GM18498 (cell line): ENCODE data around the gene TRPV4.
"Not testable (repeated sequence)": the region's sequence is repeated elsewhere in the genome, so short reads cannot be mapped to it uniquely, and the experiment has no call there.

Experiments used
- ATAC-seq: cut with Tn5 transposase; IDR thresholded peaks from one replicate; pipeline ENCODE4 v1.9.1; 2021; ENCODE audit warnings: mild to moderate bottlenecking, moderate library complexity; ENCODE audit not compliant: unreplicated experiment

Gene TRPV4

GRCh38 chr12:109861689-109862314, 28.6 kb upstream of the TRPV4 start:
- ATAC-seq: no peak

DNA sequence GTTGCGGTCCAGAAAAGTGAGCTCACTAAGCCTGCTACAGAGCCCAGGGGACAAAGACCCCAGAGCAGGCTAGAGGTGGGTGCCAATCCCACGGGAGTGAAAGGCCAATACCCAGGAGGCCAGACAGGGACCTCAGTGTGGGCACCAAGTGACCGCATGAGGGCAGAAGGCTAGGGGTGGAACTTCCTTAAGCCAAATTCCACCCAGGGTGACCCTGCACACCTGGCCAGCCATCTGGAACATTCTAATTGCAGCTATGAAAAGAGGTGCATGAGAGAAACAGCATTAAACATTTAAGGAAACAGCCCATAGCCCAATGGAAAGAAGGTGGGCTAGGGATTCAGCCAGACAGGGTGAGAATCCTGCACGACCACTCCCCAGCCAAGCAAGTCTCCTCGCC, 27.8 kb upstream of the TRPV4 start:
- no peak for ATAC-seq

- ATAC-seq: no peak
Measured at GRCh38 chr12:109858764-109859163, 25.6 kb upstream of the TRPV4 start.

GRCh38 chr12:109857715-109858114, 24.5 kb upstream of the TRPV4 start:
- no peak for ATAC-seq

DNA sequence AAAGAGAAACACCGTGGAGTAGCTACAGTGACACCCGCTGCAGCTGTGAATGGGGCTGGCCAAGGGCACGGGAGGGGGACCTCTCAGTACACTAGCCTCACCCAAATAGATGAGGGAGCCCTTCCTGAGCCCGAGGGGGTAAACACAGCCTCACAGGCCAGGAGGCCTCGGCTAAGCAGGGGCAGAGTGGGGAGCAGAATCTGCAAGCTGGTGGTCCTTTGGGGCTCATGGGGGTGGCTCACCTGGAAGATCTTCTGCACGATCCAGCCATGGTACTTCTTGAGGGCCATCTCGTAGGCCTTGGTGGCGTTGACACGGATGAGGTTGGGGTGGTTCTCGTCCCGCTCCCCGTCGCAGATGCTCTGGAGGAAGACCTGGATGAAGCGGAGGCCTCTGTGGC, 22.2 kb upstream of the TRPV4 start:
- ATAC-seq: no peak

GRCh38 chr12:109850518-109850917, 17.3 kb upstream of the TRPV4 start:
- not testable (repeated sequence) for ATAC-seq

- ATAC-seq: no peak
Measured at GRCh38 chr12:109847142-109847735, 14.0 kb upstream of the TRPV4 start.

DNA sequence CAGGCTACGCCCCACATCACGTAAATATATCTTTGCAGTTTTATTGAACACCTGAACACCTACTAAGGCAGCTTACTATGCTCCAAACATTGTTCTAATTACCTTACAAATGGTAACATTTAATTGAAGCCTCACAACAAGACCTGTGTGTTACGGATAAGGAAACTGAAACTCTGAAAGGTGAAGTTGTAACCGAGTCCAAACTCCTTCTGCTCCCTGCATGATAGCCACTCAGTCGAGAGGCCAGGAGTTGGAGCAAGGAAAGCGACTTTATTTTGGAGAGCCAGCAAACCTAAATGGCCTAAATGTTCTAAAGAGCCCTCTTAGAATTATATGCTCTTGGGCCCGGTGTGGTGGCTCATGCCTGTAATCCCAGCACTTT, 12.6 kb upstream of the TRPV4 start:
- no peak for ATAC-seq

GRCh38 chr12:109844983-109845823, 12.0 kb upstream of the TRPV4 start:
- peak; percentile 82 for ATAC-seq

DNA sequence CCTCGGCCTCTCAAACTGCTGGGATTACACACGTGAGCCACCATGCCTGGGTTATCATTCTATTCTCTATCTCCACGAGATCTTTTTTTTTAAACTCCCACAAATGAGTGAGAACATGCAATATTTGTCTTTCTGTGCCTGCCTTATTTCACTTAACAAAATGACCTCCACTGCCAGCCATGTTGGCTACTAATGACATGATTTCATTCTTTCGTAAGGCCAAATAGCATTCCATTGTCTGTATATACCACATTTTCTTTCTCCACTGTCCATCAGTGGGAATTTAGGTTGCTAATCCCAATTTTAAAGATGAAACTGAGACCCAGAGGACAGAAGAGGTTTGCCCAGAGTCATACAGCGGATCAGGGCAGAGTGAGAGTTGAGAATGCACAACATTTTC, 10.9 kb upstream of the TRPV4 start:
- no peak for ATAC-seq

DNA sequence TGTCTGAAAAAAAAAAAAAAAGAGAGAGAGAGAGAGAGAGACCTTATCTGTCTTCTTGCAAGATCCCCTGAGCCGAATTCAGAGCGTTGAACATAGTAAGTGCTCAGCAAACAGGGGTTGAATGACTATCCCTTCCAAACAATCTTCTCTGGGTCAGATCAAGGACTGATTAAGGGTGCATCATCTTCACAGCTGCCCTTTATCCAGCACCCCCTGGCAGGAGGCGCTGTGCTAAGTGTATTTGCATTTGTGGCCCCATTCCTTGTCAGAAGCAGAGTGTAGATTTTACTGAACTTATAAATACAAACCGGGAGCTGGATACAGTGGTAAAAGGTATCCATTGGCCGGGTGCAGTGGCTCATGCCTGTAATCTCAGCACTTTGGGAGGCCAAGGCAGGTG, 8.8 kb upstream of the TRPV4 start:
- ATAC-seq: no peak

GRCh38 chr12:109841356-109841755, 8.2 kb upstream of the TRPV4 start:
- ATAC-seq: no peak

GRCh38 chr12:109840305-109841074, 7.3 kb upstream of the TRPV4 start:
- no peak for ATAC-seq

DNA sequence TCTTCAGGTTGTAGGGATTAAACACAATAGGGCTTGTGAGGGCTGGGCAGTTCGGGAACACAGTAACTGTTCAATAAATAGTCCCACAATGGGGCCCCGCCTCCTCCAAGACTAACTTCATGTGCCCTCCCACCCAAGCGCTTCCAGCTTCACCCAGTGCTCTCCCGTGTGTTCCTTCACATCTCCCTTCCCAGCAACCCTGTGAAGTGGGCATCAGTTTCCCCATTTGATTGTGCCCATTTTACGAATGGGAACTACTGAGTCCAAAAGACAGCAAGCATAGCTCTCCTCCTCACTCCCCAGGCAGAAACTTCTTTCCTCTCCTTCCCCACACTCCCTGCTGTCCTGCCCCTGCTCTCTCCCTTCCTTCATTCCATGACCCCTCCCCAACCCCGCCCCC, 6.2 kb upstream of the TRPV4 start:
- no peak for ATAC-seq

GRCh38 chr12:109836916-109837315, 3.7 kb upstream of the TRPV4 start:
- no peak for ATAC-seq

DNA sequence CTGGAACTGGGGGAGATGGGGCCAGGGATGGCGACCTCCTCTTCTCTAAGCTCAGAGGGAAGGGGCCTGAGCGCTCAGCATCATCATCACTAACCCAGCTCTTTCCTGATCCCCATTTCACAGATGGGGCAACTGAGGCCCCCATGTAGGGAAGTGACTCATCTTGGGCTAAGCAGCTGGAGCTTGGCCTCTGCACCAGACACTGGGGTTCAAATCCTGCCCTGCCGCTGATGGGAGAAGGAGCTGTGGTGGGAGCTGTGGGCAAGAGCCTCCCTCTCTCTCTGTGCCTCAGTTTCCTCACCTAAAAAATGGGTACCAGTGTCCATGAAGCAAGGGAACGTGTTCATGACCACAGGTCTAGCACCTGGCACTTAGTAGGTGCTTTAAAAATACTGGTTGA, 2.6 kb upstream of the TRPV4 start:
- ATAC-seq: no peak

DNA sequence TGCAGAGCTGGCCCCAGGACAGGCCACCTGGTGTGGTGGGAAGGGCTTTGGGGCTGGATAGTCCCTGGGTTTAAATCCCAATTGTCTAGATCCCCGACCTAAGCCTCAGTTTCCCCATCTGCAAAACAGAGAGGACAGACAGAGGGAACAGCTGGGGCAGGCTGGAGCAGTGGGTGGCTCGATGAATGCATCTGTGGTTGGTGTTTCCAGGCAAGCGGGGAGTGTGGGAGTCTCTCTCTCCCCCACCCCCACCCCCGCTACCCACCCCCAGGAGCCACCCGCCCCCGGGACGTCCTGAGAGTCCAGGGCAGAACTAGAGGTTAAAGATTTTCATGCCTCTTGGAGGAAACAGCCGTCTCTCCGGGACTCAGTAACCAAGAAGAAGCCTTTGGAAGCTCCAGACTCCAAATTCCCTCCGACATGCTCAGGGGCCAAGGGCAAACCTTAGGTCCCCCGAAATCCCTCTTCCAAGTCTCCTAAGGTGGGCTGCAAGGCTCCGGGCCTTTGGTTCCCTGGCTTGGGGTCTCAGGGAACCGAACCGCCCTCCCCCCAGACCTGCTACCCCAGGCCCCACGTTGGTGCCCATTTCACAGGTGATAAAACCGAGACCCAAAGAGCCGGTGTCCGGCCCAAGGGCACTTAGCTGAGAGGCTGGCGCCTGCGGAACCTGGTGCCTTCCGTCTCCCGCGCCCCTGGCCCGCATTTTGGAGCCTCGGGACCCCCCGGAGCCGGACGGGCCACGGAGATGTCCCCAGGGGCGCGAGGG, 474 bp downstream of the TRPV4 start:
- no peak for ATAC-seq

DNA sequence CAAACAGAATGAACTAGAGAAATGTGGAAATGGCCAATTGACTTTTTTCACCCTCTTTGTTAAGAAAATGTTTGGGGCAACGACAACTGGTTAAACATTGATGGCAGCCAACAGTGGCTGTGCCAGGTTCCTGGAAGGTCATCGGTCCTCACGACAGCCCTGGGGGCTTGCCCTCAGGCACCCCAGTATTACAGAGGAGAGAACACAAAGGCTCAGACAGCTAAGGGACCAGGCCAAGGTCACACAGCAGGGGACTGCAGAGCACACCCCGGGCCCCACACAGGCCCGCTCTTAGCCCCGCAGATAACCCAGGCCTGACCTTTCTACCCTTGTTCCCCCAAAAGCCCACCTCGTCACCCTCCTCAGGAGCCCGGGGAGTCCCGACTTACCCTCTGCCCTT, 1.3 kb downstream of the TRPV4 start:
- no peak for ATAC-seq

- ATAC-seq: no peak
Measured at GRCh38 chr12:109831365-109831764, 1.8 kb downstream of the TRPV4 start.

DNA sequence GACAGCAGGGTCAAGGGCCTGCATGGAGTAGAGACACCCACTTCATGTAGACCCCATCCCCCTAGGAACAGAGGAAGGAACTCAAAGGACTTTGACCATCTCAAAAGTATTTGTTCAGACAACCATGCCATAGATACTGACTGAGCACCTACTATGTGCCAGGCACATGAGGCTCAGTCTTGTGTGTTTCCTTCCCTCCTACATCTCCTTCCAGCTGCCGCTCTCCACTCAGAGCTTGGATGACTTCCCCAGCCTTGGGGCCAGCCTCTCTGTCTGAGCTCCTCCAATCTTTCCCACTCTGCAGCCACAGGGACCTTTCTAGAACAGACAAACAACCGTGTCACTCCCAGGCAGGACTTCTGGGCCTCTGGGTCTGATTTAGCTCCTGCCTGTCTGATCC, 2.5 kb downstream of the TRPV4 start:
- ATAC-seq: no peak

GRCh38 chr12:109830267-109830666, 2.9 kb downstream of the TRPV4 start:
- ATAC-seq: no peak
